SK-N-SH (cell line): ENCODE data around the gene MT1X.
"Not testable (repeated sequence)": the region's sequence is repeated elsewhere in the genome, so short reads cannot be mapped to it uniquely, and the experiment has no call there.

Experiments used
- EP300 ChIP-seq, 2 experiments: IDR thresholded peaks; 2 replicates each; pipeline versions ENCODE4 v1.4.0 to v1.6.1; 2012; ENCODE audit warnings: borderline replicate concordance in 1 of 2, low read depth in 1 of 2, low read length in 1 of 2
- RAD21 ChIP-seq: IDR thresholded peaks from 2 replicates; pipeline ENCODE4 v1.6.1; 2012; ENCODE audit warnings: mild to moderate bottlenecking, low read length
- REST ChIP-seq: IDR thresholded peaks from 2 replicates; pipeline ENCODE4 v1.6.1; 2012; ENCODE audit warnings: mild to moderate bottlenecking, low read depth, low read length, moderate library complexity
- USF2 ChIP-seq: fragments of 150-350 bp; IDR thresholded peaks from 2 replicates; pipeline ENCODE4 v1.6.1; 2017; ENCODE audit warnings: antibody characterized with exemption, low read length, low read depth, borderline replicate concordance
- TF ChIP-seq, protein P1 (sequence below): fragments of 200-600 bp; sonication (generic); IDR thresholded peaks from 2 replicates; pipeline ENCODE4 v1.6.1; 2017; ENCODE audit warnings: antibody characterized with exemption, mild to moderate bottlenecking, moderate library complexity
- TF ChIP-seq, protein P2 (sequence below): IDR thresholded peaks from 2 replicates; pipeline ENCODE4 v1.4.0; 2012; ENCODE audit warnings: low read depth

DNA sequence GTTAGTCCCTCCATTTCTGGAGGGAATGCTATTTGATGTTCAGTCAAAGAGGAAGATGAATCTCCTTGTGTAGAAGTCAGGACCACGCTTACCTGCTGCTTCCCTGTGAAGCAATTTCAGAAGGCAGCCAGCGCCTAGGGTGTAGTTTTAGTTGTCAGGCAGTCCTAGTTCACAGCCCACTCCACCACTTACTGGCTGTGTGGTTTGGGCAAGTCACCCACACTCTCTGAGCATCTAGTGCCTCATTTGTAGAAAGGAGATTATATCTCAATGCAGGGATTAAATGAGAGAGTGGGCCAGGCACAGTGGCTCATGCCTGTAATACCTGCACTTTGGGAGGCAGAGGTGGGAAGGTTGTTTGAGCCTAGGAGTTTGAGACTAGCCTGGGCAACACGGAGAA, 10.1 kb upstream of the MT1X start:
- TF ChIP-seq, protein P1, sequence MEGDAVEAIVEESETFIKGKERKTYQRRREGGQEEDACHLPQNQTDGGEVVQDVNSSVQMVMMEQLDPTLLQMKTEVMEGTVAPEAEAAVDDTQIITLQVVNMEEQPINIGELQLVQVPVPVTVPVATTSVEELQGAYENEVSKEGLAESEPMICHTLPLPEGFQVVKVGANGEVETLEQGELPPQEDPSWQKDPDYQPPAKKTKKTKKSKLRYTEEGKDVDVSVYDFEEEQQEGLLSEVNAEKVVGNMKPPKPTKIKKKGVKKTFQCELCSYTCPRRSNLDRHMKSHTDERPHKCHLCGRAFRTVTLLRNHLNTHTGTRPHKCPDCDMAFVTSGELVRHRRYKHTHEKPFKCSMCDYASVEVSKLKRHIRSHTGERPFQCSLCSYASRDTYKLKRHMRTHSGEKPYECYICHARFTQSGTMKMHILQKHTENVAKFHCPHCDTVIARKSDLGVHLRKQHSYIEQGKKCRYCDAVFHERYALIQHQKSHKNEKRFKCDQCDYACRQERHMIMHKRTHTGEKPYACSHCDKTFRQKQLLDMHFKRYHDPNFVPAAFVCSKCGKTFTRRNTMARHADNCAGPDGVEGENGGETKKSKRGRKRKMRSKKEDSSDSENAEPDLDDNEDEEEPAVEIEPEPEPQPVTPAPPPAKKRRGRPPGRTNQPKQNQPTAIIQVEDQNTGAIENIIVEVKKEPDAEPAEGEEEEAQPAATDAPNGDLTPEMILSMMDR, result not testable (repeated sequence)
- TF ChIP-seq RAD21; USF2; EP300 (IDR thresholded peaks at IDR 0.05; ENCODE audit: borderline replicate concordance in 1 of 2, low read depth in 1 of 2, low read length in 1 of 2); REST: not testable (repeated sequence)
- TF ChIP-seq, protein P2, sequence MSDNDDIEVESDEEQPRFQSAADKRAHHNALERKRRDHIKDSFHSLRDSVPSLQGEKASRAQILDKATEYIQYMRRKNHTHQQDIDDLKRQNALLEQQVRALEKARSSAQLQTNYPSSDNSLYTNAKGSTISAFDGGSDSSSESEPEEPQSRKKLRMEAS, result not testable (repeated sequence)
